GM21786 (cell line): ENCODE measurements around the gene RSBN1.
"Not testable (repeated sequence)": the region's sequence is repeated elsewhere in the genome, so short reads cannot be mapped to it uniquely, and the experiment has no call there.

ENCODE experiments used
- ATAC-seq: cut with Tn5 transposase; IDR thresholded peaks from one replicate; pipeline ENCODE4 v1.9.1; 2021; ENCODE audit not compliant: unreplicated experiment

Gene RSBN1

GRCh38 chr1:113745425-113745824, 66.9 kb downstream of the RSBN1 start:
- no peak for ATAC-seq

DNA sequence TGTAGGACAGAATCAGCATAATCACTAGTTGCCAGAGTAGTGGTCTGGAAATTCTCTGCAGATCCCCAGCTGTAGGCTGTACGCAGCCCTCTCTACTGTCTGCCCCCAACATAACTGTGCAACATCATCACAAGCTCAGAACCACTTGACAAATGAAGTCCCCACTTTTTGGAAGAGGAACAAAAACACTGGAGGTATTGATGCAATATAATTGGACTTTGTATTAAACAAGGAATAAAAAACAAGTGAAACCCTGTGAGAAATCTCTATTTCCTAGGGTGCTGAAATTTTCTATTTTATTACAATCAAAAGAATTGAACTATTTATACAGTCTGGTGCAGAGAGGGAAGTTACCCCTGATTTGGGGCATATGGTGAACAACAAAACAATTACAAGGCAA, 68.2 kb downstream of the RSBN1 start:
- ATAC-seq = no peak

DNA sequence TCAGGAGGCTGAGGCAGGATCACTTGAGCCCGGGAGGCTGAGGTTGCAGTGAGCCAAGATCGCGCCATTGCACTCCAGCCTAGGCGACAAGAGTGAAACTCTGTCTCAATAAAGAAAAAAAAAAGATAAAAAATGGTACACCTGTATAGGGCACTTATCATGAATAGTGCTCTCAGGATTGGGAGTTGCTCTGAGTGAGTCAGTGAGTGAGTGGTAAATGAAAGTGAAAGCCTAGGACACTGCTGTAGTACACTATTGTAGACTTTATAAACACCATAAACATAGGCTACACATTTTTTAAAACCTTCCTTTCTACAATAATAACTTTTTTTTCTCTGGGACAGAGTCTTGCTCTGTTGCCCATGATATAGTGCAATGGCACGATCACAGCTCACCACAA, 69.8 kb downstream of the RSBN1 start:
- peak; percentile 53 for ATAC-seq

- ATAC-seq = no peak
Measured at GRCh38 chr1:113734357-113735055, 77.8 kb downstream of the RSBN1 start.

DNA sequence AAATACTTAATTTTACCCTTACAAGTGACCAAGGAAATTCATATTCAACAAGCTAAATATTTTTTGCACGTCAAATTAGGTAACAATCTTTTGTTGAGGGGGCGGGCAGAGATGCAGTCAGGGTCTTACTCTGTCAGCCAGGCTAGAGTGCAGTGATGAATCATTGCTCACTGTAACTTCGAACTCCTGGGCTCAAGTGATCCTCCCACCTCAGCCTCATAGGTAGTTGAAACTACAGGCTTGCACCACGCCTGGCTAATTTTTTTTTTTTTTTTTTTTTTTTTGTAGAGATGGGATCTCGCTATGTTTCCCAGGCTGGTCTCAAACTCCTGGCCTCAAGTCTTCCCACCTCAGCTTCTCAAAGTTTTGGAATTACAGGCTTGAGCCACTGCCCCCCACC, 79.5 kb downstream of the RSBN1 start:
- ATAC-seq = no peak

GRCh38 chr1:113721010-113721409, 91.3 kb downstream of the RSBN1 start:
- no peak for ATAC-seq

DNA sequence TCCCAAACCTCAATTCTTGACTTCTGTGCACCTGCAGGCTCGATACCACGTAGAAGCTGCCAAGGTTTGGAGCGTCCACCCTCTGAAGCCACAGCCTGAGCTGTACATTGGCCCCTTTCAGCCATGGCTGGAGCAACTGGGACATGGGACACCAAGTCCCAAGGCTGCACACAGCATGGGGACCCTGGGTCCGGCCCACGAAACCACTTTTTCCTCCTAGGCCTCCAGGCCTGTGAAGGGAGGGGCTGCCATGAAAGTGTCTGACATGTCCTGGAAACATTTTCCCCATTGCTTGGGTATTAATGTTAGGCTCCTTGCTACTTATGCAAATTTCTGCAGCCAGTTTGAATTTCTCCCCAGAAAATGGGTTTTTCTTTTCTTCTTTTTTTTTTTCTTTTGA, 93.7 kb downstream of the RSBN1 start:
- not testable (repeated sequence) for ATAC-seq

- not testable (repeated sequence) for ATAC-seq
Measured at GRCh38 chr1:113717506-113717905, 94.8 kb downstream of the RSBN1 start.

DNA sequence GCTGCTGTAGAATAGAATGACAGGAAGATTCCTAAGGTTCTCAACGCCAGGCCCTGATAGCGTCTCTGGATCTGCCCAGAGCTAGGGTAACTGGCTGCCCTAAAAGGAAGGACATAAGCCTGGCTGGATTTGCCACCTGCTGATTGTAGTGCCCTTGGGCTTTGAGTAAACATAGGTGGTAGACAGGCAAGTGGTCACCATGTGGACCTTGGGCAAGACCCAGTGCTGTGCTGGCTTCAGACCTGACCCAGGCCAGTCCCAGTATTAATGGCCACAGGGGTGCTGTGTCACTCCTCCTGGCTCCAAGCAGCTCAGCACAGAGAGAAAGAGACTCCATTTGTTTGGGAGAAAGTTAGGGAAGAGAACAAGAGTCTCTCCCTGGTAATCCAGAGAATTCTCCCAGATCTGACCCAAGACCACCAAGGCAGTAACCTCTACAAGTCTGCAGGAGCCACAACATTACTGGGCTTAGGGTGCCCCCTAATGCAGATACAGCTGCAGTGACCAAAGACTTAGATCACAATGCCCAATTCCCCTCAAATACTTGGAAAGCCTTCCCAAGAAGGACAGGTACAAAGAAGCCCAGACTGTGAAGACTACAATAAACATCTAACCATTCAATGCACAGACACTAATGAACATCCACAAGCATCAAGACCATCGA, 97.5 kb downstream of the RSBN1 start:
- no peak for ATAC-seq
